K562 (cell line): ENCODE data around the gene NPEPL1. TPM values are rescaled to one million over a fixed set of nuclear protein-coding genes. Genes with fewer than 3 reads are reported as not detected.

Experiments used
- ATAC-seq: fragments of 200-7000 bp; cut with Tn5 transposase; 3 replicates; pipeline ENCODE4 v1.9.1; 2020; ENCODE audit warnings: moderate library complexity
- BruUV-seq: library from RNA; stranded (reverse); fragments of 400-500 nt; replicated peaks from 2 replicates; lab custom pipeline; 2021; lab: Mats Ljungman, UMichigan
- CTCF ChIA-PET: fragments of 300-600 bp; formaldehyde crosslinking; extraction: SDS; loops from one replicate; lab custom pipeline; 2021; ENCODE audit warnings: low intra/inter-chr PET ratio; lab: Yijun Ruan, JAX
- POLR2A ChIA-PET: fragments of 300-600, 350-650 bp; sonication (Branson Sonifier 250); formaldehyde crosslinking; extraction: SDS; loops from one replicate; lab custom pipeline; 2021; ENCODE audit warnings: antibody characterized with exemption, inconsistent platforms; lab: Yijun Ruan, JAX
- DNase-seq, 4 experiments: peaks; one replicate each; pipeline versions ENCODE4 v3.0.0 to v3.0.0-alpha.2; 2011 to 2018; ENCODE audit warnings: low spot score in 3 of 4, mixed read lengths in 3 of 4; ENCODE audit errors: extremely low read depth in 1 of 4
- FAIRE-seq: peaks from 2 replicates; lab custom pipeline; 2011; peaks lifted over from hg19 to GRCh38; lab: Jason Lieb, UNC
- H2AFZ ChIP-seq: 2 replicates; pipeline ENCODE4 v1.6.0; 2011; ENCODE audit warnings: low read depth, low read length, control low read depth, inconsistent platforms
- H3K27ac ChIP-seq: fragments of 200-600 bp; 3 replicates; pipeline ENCODE4 v1.8.0; 2011; ENCODE audit warnings: low read depth, mild to moderate bottlenecking, control low read depth, inconsistent platforms, low read length, moderate library complexity, mixed read lengths; ENCODE audit errors: extremely low read depth
- H3K27me3 ChIP-seq, 2 experiments: fragments of 300-600 bp in 1 of 2; 2 replicates in 1 of 2; 3 replicates in 1 of 2; pipeline versions ENCODE4 v1.6.0 to v1.8.0; 2011; ENCODE audit warnings: inconsistent platforms in 2 of 2, low read length in 2 of 2, mild to moderate bottlenecking in 1 of 2, mixed read lengths in 1 of 2, moderate library complexity in 1 of 2; ENCODE audit not compliant: control insufficient read depth in 2 of 2, insufficient read depth in 2 of 2
- H3K36me3 ChIP-seq: fragments of 300-600 bp; 3 replicates; pipeline ENCODE4 v1.8.0; 2011; ENCODE audit warnings: mild to moderate bottlenecking, low read length, inconsistent platforms; ENCODE audit not compliant: control insufficient read depth, insufficient read depth
- H3K4me1 ChIP-seq, 2 experiments: fragments of 200-600 bp in 1 of 2; replicated peaks in 1 of 2; 2 replicates in 1 of 2; 3 replicates in 1 of 2; pipeline versions ENCODE4 v1.5.1 to v1.8.0; 2011; ENCODE audit warnings: inconsistent platforms in 2 of 2, low read length in 2 of 2, mild to moderate bottlenecking in 1 of 2, mixed read lengths in 1 of 2, moderate library complexity in 1 of 2; ENCODE audit not compliant: control insufficient read depth in 2 of 2, insufficient read depth in 2 of 2
- H3K4me2 ChIP-seq: 2 replicates; pipeline ENCODE4 v1.6.1; 2011; ENCODE audit warnings: low read length, control low read depth, inconsistent platforms, mixed read lengths; ENCODE audit not compliant: insufficient read depth
- H3K4me3 ChIP-seq: fragments of 200-600 bp; sonication (generic), shearing (Covaris generic); 2 replicates; pipeline ENCODE4 v1.5.1; 2016; ENCODE audit warnings: control low read depth, inconsistent platforms
- H3K79me2 ChIP-seq: fragments of 200-600 bp; 3 replicates; pipeline ENCODE4 v1.8.0; 2011; ENCODE audit warnings: low read length, inconsistent platforms; ENCODE audit not compliant: control insufficient read depth, insufficient read depth
- H3K9ac ChIP-seq, 2 experiments: 2 replicates each; pipeline versions ENCODE4 v1.6.0 to v1.6.1; 2011; ENCODE audit warnings: low read depth in 2 of 2, low read length in 2 of 2, control low read depth in 1 of 2, inconsistent platforms in 1 of 2, mild to moderate bottlenecking in 1 of 2, mixed read lengths in 1 of 2; ENCODE audit not compliant: insufficient read depth in 1 of 2
- H3K9me1 ChIP-seq: one replicate; pipeline ENCODE4 v1.6.0; 2011; ENCODE audit warnings: inconsistent platforms, mild to moderate bottlenecking, low read length, moderate library complexity; ENCODE audit not compliant: control insufficient read depth, insufficient read depth
- H3K9me3 ChIP-seq: replicated peaks from 2 replicates; pipeline ENCODE4 v1.5.1; 2011; ENCODE audit warnings: low read depth, low read length, inconsistent platforms; ENCODE audit not compliant: control insufficient read depth, insufficient read depth
- H4K20me1 ChIP-seq: replicated peaks from 2 replicates; pipeline ENCODE4 v1.6.1; 2011; ENCODE audit warnings: low read length, inconsistent platforms, mixed read lengths; ENCODE audit not compliant: control insufficient read depth, insufficient read depth
- CTCF ChIP-seq, 3 experiments: IDR thresholded peaks in 2 of 3; conservative IDR thresholded peaks in 1 of 3; 2 replicates each; pipeline ENCODE4 v1.5.1; 2011 to 2012; ENCODE audit warnings: low read length in 3 of 3, mild to moderate bottlenecking in 3 of 3, control low read depth in 2 of 3, improper control_type of control experiment in 1 of 3, inconsistent platforms in 1 of 3, low read depth in 1 of 3, mixed read lengths in 1 of 3, moderate library complexity in 1 of 3; ENCODE audit not compliant: insufficient read depth in 2 of 3
- E2F5 ChIP-seq: sonication (generic); formaldehyde crosslinking; IDR thresholded peaks from 2 replicates; pipeline ENCODE4 v1.8.0; 2022; ENCODE audit warnings: mild to moderate bottlenecking, missing genetic modification reagents
- L3MBTL2 ChIP-seq: fragments of 450-650 bp; IDR thresholded peaks from 2 replicates; pipeline ENCODE4 v1.6.1; 2016; ENCODE audit warnings: mild to moderate bottlenecking, moderate library complexity
- MEIS2 ChIP-seq: fragments of 450-650 bp; IDR thresholded peaks from 2 replicates; pipeline ENCODE4 v1.6.1; 2014; ENCODE audit warnings: mild to moderate bottlenecking; ENCODE audit not compliant: partially characterized antibody
- RAD21 ChIP-seq, 2 experiments: fragments of 250-450 bp in 1 of 2; fragments of 450-650 bp in 1 of 2; sonication (Bioruptor Pico) in 1 of 2; formaldehyde crosslinking in 1 of 2; IDR thresholded peaks in 1 of 2; conservative IDR thresholded peaks in 1 of 2; 2 replicates each; pipeline versions ENCODE4 v1.4.0 to v1.8.0; 2020 to 2022; ENCODE audit warnings: mild to moderate bottlenecking in 2 of 2, moderate library complexity in 1 of 2
- ZNF146 ChIP-seq: IDR thresholded peaks from one replicate; pipeline ENCODE4 v1.6.1; 2018; ENCODE audit warnings: missing compliant biosample characterization; ENCODE audit not compliant: unreplicated experiment
- WGBS: fragments of 100-300 bp; shearing (Covaris generic); methylation state at CpG from one replicate; pipeline ENCODE4 v1.1.6; 2016; ENCODE audit warnings: low coverage, mixed read lengths; ENCODE audit not compliant: insufficient coverage; ENCODE audit errors: missing lambda C conversion rate; 5-methylcytosine and 5-hydroxymethylcytosine counted together
- in situ Hi-C: fragments of 300-500 bp; cut with MboI; formaldehyde crosslinking; loops from 4 replicates; pipeline ENCODE4 v1.15.0; 2018; ENCODE audit warnings: inconsistent platforms, mixed read lengths
- intact Hi-C: fragments of 100-400 bp; cut with micrococcal nuclease; formaldehyde crosslinking; loops from 2 replicates; pipeline ENCODE4 v1.14.2; 2022
- polyA plus RNA-seq, 8 experiments: library from polyadenylated mRNA; depleted of rRNA in 4 of 8; stranded (reverse) in 5 of 8; unstranded in 3 of 8; fragments of >200 nt; fragmentation: Nextera tagmentation in 2 of 8; fragmentation: Illumina TruSeq in 1 of 8; extraction: Ambion mirVana in 2 of 8; extraction: Trizol in 1 of 8; gene quantifications; 2 replicates each; pipeline versions ENCODE4 v1.2.1 to v1.2.3, GENCODE V29; 2011 to 2014; ENCODE audit warnings: inconsistent platforms in 1 of 8, missing spikeins in 1 of 8
- total RNA-seq, 7 experiments: library from RNA; depleted of rRNA in 6 of 7; stranded (reverse); fragments of >200 nt in 6 of 7; fragmentation: Illumina TruSeq in 2 of 7; extraction: Trizol in 2 of 7; gene quantifications; 2 replicates each; pipeline versions ENCODE4 v1.2.1 to v1.2.3, GENCODE V29; 2011 to 2021; ENCODE audit warnings: low replicate concordance in 1 of 7
- TF ChIP-seq, protein P1 (sequence below): IDR thresholded peaks from 3 replicates; pipeline ENCODE4 v1.6.1; 2011; ENCODE audit warnings: borderline replicate concordance, mild to moderate bottlenecking, moderate library complexity; ENCODE audit not compliant: insufficient read length; ENCODE audit errors: extremely low read depth
- TF ChIP-seq, protein P2 (sequence below), 2 experiments: IDR thresholded peaks in 1 of 2; conservative IDR thresholded peaks in 1 of 2; 2 replicates each; pipeline ENCODE4 v1.6.1; 2016; ENCODE audit warnings: low read depth in 2 of 2, mild to moderate bottlenecking in 1 of 2, missing compliant biosample characterization in 1 of 2, missing genetic modification characterization in 1 of 2, moderate library complexity in 1 of 2

The NPEPL1 gene
- total and polyA plus RNA-seq, 9 of the 15 experiments (the other 6 are each of a cell fraction or from before 2014, with no cell fraction given), result 0.04 to 5.6 (median 0.94) TPM

- H3K9me1 ChIP-seq, result no peaks in the 10 kb centered on the region
- H2AFZ ChIP-seq, result no peak overlapping the region
- ATAC-seq (no peak), DNase-seq (peak in 2 of 4 experiments; percentile 27 to 29), FAIRE-seq (peak; percentile 58)
- H3K4me1 ChIP-seq, result peaks cover 0 to 20% of the 10 kb centered on the region in 2 experiments; a peak in 2 of 5 replicates
- TF ChIP-seq ZNF146 (CRISPR knock-in tag) (no peak), RAD21 (CRISPR knock-in tag; conservative IDR thresholded peaks at IDR 0.05 in 1 of 2, IDR thresholded peaks at IDR 0.05 in 1 of 2) (peak in 1 of 2 experiments; percentile 45; a peak in 2 of 4 replicates), MEIS2 (peak; percentile 16), CTCF (IDR thresholded peaks at IDR 0.05 in 2 of 3, conservative IDR thresholded peaks at IDR 0.05 in 1 of 3; ENCODE audit: insufficient read depth in 2 of 3, low read depth in 1 of 3, low read length in 3 of 3) (peak; percentile 15 to 42 (median 29); a peak in 4 of 6 replicates), E2F5 (CRISPR knock-in tag) (no peak), L3MBTL2 (no peak)
- TF ChIP-seq, protein P1, sequence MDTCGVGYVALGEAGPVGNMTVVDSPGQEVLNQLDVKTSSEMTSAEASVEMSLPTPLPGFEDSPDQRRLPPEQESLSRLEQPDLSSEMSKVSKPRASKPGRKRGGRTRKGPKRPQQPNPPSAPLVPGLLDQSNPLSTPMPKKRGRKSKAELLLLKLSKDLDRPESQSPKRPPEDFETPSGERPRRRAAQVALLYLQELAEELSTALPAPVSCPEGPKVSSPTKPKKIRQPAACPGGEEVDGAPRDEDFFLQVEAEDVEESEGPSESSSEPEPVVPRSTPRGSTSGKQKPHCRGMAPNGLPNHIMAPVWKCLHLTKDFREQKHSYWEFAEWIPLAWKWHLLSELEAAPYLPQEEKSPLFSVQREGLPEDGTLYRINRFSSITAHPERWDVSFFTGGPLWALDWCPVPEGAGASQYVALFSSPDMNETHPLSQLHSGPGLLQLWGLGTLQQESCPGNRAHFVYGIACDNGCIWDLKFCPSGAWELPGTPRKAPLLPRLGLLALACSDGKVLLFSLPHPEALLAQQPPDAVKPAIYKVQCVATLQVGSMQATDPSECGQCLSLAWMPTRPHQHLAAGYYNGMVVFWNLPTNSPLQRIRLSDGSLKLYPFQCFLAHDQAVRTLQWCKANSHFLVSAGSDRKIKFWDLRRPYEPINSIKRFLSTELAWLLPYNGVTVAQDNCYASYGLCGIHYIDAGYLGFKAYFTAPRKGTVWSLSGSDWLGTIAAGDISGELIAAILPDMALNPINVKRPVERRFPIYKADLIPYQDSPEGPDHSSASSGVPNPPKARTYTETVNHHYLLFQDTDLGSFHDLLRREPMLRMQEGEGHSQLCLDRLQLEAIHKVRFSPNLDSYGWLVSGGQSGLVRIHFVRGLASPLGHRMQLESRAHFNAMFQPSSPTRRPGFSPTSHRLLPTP, result no peak
- TF ChIP-seq, protein P2, sequence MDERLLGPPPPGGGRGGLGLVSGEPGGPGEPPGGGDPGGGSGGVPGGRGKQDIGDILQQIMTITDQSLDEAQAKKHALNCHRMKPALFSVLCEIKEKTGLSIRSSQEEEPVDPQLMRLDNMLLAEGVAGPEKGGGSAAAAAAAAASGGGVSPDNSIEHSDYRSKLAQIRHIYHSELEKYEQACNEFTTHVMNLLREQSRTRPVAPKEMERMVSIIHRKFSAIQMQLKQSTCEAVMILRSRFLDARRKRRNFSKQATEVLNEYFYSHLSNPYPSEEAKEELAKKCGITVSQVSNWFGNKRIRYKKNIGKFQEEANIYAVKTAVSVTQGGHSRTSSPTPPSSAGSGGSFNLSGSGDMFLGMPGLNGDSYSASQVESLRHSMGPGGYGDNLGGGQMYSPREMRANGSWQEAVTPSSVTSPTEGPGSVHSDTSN (CRISPR knock-in tag; IDR thresholded peaks at IDR 0.05; ENCODE audit: low read depth), result no peak
- TF ChIP-seq, protein P2 (tag; conservative IDR thresholded peaks at IDR 0.05; ENCODE audit: low read depth), result 0 out of 2 replicates have a peak, but pooled peaks have one; percentile 7
- ChIA-PET POLR2A (interaction anchor here (0.6 to 1.1 kb wide), 4 partner anchors 15 to 1932 kb away, joined by 3 to 4 read pairs (median 3); no protein-coding TSS in a partner anchor), CTCF (interaction anchor here (0.5 kb wide), 1 partner anchor 575 kb away, joined by 4 read pairs; no protein-coding TSS in a partner anchor)
- intact Hi-C loops, result no loop called here
- no peaks in the 10 kb centered on the region for H3K27me3 ChIP-seq
- no peaks in the 10 kb centered on the region for H4K20me1 ChIP-seq
- WGBS, result 7% methylated on average over 7 of the region's 7 CpGs
- no peak overlapping the region for H3K27ac ChIP-seq
- no TSS peak for BruUV-seq
- H3K9me3 ChIP-seq, result no peaks in the 10 kb centered on the region
- H3K9ac ChIP-seq, result no peak overlapping the region
- H3K4me3 ChIP-seq, result no peak overlapping the region
- in situ Hi-C loops, result loop anchor here (25.0 kb wide), 1 partner anchor 410 kb away; the partner anchor contains the start of gene ANKRD60
- H3K79me2 ChIP-seq, result peaks cover 13% of the 10 kb centered on the region
- no peak overlapping the region for H3K4me2 ChIP-seq
- H3K36me3 ChIP-seq, result no peaks in the 10 kb centered on the region
These were observed 45.3 kb upstream of the NPEPL1 start for GRCh38 chr20:58647162-58647795.
